ENCODE results near the gene CHORDC1. TPM values are rescaled to one million over a fixed set of nuclear protein-coding genes. Genes with fewer than 3 reads are reported as not detected.
A peak's percentile ranks its signal among the peaks of the same experiment; 100 is the strongest.

CHORDC1 gene
- total and polyA plus RNA-seq, 2 of the 13 experiments (the other 11 are each of a cell fraction or from before 2014, with no cell fraction given) = 19.1 to 73.5 TPM

- no peak for TF ChIP-seq ZBTB40 (IDR thresholded peaks at IDR 0.05)
- TF ChIP-seq ZBTB40 (CRISPR knock-in tag; IDR thresholded peaks at IDR 0.05) = no peak; the same call in none of the 2 replicates
- TF ChIP-seq NR0B2 (CRISPR knock-in tag; IDR thresholded peaks at IDR 0.05) = peak; percentile 9; the same call in 1 of the 2 replicates
- no peak for TF ChIP-seq MAZ (IDR thresholded peaks at IDR 0.05; ENCODE audit: borderline replicate concordance, low read depth, low read length)
- peak; percentile 63; the same call in 1 of the 2 replicates for TF ChIP-seq MAZ (CRISPR knock-in tag; IDR thresholded peaks at IDR 0.05; ENCODE audit: low read depth)
- peak; percentile 53; the same call in 1 of the 2 replicates for TF ChIP-seq ZNF317 (CRISPR knock-in tag; IDR thresholded peaks at IDR 0.05)
- no peak for TF ChIP-seq ZNF784 (CRISPR knock-in tag; IDR thresholded peaks at IDR 0.05; ENCODE audit: borderline replicate concordance)
- TF ChIP-seq DNMT1 (CRISPR knock-in tag; IDR thresholded peaks at IDR 0.05) = no peak
- TF ChIP-seq HNF1B (CRISPR knock-in tag; IDR thresholded peaks at IDR 0.05) = peak; percentile 76
- no peak for TF ChIP-seq CAMTA2 (CRISPR knock-in tag; IDR thresholded peaks at IDR 0.05; ENCODE audit: borderline replicate concordance)
- TF ChIP-seq DNMT3B (CRISPR knock-in tag; conservative IDR thresholded peaks at IDR 0.05) = peak; percentile 76; the same call in 1 of the 2 replicates
- TF ChIP-seq TFDP1 (CRISPR knock-in tag; IDR thresholded peaks at IDR 0.05; ENCODE audit: borderline replicate concordance) = peak; percentile 81; the same call in 1 of the 2 replicates
- TF ChIP-seq ZNF251 (CRISPR knock-in tag; IDR thresholded peaks at IDR 0.05) = no peak
- TF ChIP-seq NR2F2 (IDR thresholded peaks at IDR 0.05; ENCODE audit: borderline replicate concordance, low read depth) = peak; percentile 30; the same call in 1 of the 2 replicates
Measured at GRCh38 chr11:90222459-90223247, at the start of gene CHORDC1 (continued).
